GM19463 (cell line): ENCODE data around the gene DROSHA.
A peak's percentile ranks its signal among the peaks of the same experiment; 100 is the strongest.

Source experiments
- ATAC-seq: cut with Tn5 transposase; IDR thresholded peaks from one replicate; pipeline ENCODE4 v1.9.1; 2021; ENCODE audit warnings: mild to moderate bottlenecking, moderate library complexity; ENCODE audit not compliant: unreplicated experiment

Gene DROSHA

DNA sequence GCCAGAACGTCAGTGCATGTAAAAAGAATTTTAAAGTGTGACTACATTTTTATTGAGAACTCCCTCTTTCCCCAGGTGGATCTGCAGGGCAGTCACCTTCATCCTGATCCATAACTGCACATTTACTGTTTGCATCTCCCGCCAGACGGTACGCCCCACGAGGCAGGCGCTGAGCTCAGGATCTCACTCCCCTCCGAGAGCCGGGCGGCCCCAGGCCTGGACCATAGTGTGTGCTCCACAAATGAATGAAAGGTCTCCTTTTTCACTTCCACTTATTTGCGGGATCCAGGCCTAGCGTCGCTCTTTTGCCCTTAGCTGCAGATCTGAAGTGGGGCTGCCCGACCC, 378 bp downstream of the DROSHA start:
- ATAC-seq, result peak; percentile 24

DNA sequence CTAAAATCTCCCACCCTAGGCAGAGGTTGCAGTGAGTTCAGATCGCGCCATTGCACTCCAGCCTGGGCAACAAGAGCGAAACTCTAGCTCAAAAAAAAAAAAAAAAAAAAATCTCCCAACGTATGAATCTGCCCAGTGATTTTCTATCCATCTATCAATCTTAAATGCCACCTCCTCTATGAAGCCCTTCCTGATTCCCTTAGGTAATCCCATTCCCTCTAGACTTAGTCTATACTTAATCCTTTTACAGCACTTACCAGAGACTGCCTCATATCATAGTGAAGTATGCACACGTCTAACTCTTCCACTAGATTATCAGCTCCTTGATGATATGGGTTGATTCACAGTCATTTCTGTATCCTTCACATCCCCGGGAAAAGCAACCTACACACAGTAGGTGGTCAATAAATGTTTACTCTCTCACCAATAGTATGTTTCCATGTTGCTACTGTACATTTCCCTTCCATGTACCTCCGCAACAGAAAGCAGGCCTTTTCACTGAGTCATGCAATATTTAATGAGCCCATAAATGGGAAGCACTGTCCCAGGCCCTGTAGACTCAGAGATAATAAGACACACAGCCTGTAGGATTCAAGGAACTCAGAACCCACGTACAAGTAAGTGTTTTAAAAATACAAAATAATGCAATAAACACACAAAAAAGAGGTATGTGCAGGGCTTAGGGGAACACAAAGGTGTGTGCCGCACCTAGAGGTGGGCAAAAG, 1.2 kb downstream of the DROSHA start:
- ATAC-seq, result no peak

DNA sequence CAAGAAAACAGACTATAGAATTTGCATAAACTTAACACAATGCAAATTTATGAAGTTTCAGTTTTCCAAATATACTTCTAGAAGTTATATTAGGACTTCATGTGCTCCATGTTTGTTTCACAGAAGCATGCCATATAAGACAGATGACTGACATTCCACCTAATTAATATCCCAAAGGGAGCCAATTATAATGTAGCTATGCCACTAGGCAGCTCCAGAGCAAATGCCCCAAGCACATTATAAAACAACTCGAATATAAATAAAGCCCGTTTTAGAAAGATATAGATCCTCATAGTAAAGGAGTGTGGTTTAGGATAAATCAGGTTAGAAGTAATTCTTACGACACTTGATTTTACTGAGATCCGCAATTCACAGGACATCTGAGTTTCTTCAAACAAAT, 8.9 kb downstream of the DROSHA start:
- ATAC-seq, result no peak

DNA sequence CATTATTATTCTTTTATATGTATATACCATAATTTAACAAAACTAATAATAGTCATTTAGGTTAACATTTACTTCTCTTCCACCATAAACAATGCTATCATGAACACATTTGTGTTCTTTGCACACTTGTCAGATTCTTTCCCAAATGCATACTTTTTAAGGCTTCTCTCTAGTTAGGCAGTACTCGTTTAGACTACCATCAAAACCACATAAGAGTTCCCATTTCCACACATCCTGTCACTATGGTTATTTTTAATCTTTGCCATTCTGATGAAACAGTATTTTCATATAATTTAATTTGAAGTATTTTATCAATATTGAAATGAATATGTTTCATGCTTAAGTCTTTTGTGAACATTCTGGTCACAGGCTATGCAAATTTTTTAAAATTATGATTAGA, 15.1 kb downstream of the DROSHA start:
- no peak for ATAC-seq

DNA sequence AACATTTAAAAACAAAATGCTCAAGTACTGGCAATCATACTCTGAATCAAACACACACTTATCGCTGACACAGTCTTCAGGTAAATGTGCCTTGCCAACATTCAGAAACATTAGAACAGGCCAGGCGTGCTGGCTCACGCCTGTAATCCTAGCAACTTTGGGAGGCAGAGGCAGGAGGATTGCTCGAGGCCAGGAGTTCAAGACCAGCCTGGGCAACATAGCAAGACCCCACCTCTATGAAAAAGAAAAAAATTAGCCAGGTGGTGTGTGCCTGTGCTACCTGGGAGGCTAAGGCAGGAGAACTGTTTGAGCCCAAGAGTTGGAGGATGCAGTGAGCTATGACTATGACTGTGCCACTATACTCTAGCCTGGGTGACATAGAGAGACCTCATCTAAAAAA, 20.6 kb downstream of the DROSHA start:
- ATAC-seq, result no peak

DNA sequence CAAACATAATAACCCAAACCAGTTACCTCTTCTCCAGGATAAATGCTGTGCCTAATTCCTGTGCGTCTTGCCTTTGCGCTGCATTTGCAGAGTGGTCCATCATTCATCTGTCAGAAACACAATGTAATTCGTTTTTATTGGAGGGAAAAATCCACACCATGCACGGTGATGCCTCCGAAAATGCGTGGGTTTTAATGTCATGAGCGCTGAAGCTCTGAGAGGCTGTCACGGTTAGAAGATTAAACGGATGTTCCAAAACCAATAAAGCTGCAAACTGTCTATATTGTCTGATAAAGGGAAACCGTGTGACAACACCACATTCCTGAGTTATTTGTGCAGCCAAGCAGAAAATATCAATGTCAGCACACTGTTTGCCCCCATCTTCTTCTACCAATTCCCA, 27.4 kb downstream of the DROSHA start:
- ATAC-seq, result no peak

DNA sequence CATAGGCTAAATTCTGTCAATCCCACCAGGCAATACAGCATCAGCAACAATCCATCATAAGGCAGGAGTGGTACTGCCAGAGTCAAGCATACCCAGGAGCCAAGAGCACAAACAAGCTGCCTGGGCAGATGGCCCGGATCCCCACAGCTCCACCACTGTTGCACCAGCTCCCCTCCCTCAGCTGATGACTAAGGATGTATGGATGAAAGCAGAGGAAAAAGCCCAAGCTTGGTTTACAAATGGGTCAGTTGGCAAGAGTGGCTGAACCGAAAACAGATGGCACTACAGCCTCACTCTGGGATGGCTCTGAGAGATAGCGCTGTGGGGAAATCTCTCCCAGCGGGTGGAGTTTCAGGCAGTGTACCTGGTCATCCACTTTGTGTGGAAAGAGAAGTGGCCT, 29.4 kb downstream of the DROSHA start:
- ATAC-seq, result no peak

DNA sequence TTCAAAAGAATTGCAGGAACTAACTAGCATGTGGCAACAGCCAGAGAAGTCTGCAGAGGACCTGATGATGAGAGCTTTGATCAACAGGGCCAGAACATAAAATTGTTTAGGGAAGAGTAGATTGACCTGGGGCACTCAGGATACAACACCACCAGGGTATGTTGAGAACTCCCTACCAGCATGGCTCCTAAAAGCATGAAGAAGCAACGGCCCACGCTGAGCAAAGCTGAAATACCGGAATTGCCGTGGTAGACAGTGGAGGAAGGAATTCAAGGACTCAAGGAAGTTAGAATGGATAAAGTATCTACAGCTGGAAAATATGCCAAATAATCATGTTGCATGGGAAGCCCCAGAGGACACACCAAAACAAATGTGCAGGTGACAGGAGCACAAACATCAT, 31.6 kb downstream of the DROSHA start:
- ATAC-seq, result no peak

DNA sequence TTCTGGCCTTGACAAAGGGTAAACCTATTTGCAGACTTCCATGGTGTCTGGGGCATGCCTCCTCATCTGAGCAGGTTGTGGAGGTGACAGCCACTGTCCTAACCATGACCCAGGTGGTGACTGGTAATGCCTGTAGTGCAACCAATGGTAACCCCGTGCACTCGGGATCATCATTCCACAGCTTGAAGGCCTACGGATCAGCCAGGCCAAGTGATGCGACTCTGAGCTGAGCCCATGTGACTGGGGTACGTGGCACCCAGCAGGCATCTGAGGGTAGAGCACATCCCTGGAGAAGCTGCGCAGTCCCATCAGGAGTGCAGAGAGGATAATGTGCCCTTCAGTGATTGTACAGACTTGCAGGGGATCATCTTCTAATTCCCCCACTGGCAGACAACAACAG, 35.0 kb downstream of the DROSHA start:
- ATAC-seq, result no peak

DNA sequence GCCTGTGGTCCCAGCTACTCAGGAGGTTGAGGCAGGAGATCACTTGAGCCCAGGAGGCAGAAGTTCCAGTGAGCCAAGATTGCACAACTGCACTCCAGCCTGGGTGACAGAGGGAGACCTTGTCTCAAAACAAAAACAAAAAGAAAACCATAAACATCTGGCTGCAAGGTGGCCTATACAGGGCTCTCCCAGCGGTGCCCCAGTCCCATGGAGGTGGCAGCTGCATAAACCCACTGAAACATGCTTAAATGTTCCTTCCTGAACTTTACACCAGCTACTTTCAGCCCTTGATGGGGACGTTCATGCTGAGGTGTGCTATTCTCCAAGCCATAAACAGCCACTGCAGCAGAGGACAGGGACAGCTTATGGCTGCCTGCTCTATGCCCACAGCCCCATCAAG, 35.6 kb downstream of the DROSHA start:
- ATAC-seq, result no peak

DNA sequence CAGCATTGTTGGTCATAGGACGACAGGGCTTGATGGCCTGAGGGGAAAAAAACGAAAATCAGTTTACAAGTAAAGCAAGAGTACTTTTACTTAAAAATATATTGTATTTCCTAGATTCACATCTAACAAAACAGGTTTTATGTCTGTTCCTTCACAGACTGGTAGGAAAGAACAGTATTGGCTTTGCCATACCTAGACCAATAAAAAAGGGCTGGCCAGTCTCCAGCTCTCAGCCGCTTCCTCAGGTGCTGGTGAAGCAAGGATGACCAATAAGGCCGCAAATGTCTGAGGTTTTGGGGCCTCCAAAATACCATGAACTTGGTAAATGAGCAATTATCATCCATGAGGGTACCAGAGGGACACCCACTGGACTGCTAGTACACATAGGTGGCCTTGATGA, 36.6 kb downstream of the DROSHA start:
- ATAC-seq, result no peak

DNA sequence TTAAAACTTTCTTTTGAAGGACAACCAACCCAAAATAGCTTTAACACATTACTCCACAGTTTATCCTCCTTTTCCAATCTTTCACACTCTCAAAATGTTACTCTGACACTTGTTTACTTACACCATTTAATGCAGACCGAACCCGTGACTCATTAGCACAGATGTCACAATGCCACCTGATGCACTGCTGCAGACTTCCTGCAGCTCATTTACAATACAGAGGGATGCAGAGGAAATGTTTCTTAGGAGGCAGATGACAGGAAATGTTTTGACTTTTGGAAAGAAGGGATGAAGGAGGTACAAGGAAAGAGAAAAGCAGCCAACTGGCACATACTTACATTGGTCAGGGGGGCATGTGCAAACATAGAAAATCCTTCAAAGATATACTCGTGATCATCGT, 39.0 kb downstream of the DROSHA start:
- no peak for ATAC-seq

DNA sequence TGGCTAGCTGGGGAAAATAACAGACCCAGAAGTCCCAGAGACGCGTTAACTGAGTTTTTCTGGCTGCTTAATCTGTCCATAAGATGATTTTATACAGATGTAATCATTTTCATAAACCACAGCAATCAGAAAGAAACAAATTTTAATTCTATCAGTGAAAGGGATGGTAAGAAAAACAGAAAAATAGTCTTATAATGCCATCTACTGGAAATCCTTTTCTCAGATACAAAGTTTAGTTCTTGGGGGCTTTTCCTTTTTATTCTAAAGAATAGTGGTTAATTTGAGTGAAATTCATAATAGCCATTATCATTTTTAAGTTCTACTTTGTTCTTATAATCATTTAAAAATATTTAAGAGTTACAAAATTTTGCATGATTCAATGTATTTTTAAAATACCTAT, 44.4 kb downstream of the DROSHA start:
- no peak for ATAC-seq

DNA sequence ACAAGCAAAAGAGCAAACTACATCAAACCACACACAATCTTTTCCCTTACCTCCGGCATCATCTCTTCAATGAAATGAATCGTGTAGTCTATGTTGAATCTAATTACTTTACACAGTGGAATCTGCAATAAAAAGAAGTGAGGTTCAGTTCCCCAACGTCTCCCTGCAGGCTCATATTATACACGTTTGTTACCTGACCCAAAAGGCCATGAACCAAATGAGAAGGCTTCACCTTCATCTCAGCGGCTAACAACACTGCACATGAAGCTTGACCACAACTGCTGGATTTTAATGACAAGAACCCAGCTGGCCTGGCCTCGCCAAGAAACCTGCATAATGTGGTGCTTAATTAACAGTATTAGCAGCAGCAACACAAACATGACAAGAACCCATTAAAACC, 45.5 kb downstream of the DROSHA start:
- no peak for ATAC-seq

DNA sequence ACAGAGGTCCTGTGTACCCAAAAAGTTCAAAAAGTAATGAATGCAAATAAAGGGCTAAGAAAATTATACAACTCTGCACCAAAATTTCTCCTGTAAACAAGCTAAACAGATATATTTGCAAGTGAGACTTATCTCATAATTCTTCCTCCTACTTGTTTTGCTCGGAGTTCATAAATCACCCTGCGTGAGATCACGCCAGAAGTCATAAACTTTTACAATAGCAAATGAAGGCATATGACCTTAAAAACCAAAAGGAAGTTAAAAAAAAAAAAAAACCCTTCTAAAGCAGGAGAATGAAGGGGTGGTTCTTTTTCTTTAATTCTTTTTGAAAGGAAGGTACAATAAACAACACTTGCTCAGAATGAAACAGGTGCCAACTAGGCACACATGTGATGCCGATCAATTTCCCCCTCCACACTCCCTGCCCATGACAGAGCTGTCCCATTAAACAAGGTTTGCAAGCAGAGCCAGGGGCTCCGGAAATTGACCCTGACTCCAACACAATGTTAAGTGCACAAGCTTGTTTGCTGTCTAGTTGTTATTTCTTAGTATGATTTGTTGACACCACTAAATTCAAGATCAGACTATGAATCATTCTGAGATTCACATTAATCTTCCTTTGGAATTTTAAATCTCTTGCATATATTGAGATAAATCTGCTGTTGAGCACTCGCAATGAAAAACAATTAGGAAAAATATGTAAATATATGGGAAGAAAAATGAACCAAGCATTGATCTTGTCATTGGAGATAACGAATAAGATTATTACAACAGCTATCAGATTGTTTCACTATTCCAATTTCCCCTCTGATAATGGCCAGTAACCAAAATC, 46.3 kb downstream of the DROSHA start:
- ATAC-seq, result no peak

DNA sequence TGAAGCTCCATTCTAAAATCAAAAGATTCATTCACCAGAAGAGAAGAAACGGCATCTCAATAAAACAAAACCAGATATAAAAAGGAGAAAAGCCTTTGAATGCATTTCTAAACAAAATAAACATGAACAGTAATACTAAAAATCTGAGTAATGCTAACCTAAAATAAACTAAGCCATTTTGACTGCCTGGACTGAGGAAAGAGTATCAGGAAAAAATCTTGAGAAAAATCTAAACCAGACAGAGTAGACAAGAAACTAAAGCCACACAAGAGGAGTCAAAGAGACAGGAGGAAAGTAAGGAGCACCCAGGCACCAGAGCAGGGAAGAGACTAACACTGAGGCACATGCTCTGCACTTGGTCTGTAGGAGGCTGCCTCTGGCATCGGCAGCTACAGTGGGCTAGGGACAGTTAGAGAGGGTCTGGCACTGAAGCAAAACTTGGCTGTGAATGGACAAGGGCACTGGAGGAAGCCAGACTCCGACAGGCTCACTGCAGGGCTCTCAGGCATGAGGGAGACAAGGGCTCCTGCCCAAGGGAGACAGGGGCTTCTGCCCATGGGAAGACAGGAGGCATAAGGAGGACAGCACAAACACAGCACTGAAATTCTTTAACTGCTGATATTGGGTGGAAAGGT, 50.2 kb downstream of the DROSHA start:
- ATAC-seq, result no peak

DNA sequence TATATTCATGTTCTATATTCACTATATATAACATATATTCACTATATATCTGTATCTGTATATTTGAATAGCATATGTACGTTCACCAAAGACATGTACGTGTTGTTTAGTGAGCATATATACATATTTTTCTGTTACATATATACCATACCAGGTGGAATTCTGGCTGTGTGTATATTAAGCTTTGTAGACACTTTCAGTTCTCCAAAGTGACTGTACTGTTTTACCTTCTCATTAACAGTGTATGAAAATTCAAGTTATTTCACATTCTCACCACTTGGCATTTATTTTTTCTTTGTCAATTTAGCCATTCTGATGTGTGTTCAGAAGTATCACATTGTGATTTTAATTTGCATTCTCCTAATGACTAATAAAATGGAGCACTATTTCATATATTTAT, 52.2 kb downstream of the DROSHA start:
- no peak for ATAC-seq

DNA sequence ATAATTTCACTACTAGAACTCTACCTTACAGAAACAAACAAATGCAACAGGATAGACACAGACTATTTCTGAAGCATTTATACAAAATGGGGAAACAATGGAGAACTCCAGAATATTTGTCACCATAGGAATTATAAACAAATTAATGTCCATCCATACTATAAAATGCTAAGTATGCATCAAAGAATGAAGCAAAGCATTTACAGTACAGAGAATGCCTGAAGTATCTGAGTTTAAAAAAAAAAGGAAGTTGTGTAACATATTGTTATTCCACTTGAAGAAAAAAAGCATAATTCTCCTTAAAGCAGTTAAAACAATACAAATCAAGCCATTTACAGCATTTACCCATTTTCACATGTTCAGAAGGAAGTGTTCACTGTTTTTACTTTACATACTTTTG, 53.0 kb downstream of the DROSHA start:
- no peak for ATAC-seq

DNA sequence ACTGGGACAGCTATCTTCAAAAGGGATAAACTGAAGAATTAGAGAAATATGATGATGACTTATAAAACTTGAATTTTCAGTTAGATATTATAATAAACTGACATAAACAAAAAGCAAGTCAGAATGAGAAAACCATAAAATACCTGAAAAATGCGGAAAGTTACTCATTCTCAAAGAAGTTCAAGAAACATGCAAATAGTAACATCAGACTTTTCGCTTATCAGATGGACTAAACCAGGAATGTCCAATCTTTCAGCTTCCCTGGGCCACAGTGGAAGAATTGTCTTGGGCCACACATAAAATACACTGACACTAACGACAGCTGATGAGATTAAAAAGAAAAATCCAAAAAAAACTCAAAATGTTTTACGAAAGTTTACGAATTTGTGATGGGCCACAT, 53.9 kb downstream of the DROSHA start:
- no peak for ATAC-seq

DNA sequence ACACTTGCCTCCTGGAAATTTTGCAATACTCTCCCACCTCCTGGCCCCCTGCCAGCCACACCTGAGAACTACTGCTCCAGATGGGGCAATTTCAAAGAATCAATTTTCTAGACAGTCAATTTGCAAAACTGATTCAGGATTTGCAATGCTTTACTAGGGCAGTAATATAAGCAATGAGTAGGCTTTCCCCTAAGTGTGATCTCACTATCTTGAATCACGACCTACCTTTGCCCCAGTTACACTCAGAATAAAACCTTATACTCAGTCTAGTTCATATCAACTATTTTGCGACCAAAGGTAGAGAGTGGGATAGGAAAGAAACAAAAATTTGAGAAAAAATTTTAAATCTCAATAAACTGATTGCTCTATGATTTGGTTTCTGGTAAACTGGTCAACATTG, 54.4 kb downstream of the DROSHA start:
- no peak for ATAC-seq

DNA sequence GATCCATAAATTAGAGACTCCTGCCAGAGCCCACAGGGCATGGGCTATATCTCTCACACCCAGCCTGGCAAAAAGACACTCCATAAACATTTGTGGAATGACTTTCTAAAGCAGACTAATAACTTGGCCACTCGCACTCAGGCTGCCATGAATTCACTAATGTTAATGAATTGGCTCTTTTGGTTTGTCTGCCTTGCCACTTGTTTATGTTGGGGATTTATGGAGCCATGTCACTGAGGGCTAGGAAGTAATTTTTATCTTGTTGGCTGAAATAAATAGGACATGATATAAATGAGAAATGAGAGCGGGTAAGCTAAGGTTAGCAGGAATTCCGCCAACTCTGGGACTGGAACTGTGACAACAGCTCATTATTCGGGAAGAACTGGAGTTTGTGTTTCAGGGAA, 55.2 kb downstream of the DROSHA start:
- ATAC-seq, result no peak

DNA sequence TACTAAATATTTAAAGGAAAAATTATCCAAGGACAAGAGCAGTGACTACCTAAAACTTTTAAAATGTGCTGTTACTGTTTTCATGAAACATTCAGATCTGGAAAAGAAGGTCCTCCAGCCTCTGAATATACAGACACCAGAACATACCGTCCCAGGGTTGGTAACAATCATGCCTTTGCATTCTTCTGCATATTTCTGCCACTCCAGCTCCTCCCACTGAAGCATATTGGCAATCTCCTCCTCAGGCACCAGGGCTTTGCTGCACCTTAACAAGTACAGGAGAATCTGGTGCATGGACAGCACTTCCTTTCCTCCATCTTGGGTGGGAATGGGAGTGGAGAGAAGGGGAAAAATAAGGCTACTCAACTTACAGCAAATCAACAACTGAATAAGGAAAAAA, 60.0 kb downstream of the DROSHA start:
- ATAC-seq, result no peak
